Measurements from ENCODE around the gene MARCOL.
"Not testable (repeated sequence)": the region's sequence is repeated elsewhere in the genome, so short reads cannot be mapped to it uniquely, and the experiment has no call there.

The MARCOL gene

DNA sequence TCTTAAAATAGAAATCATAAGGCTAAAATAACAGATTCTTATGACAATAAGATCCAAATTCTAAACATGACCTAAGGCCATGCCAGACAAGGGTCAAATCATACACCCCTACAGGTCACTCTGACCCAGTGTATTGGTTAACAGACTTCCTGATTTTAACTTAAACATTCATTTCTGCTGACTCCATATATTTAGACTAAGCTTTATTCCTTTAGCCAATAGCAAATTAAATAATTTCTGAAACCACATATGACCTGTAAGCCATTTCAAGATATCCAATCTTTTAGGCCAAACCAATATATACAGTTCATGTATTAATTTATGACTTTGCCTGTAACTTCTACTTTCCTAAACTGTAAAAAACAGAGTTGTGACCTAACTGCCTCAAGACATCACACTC is 22.9 kb downstream of the MARCOL start:
- no peak for DNase-seq (ENCODE audit: extremely low read depth in 1 of 2, low read depth in 1 of 2)

DNA sequence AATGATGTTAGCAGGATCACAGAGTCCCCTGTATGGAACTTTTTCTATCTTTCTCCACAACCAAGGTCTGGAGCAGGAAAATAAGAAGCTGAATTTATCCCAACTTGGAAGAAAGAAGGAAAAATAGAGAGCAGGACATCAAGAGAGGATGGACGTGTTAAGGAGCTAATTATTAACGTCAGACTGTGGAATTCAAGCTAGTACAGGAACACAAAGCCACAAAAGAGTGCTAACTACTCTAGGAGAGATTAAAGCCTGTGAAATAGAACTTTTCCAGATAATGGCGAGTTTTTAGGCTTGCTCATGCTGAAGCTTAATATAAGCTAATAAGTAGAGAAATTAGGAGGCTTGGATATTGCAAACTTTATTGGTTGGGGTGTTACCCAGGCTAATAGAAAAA is 29.6 kb downstream of the MARCOL start:
- DNase-seq (ENCODE audit: extremely low read depth in 1 of 2, low read depth in 1 of 2) = no peak

DNA sequence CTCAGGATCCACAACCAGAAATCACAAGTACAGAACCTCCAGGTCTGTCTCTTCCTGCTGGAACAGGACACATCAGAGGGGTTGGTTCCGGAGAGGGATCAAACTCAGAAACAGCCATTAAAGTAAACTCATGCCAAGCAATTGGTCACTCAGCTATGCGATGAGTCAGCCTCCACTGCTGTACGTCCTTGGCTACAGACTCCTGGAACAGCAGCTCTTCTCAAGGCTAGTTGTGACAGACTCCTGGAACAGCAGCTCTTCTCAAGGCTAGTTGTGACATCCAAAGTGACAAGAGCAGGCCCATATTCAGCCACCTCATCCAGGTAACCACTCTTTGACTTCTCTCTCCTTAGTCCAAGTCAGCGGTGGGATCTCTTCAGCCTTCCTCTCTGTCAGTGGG is 30.2 kb downstream of the MARCOL start, which contains the start of gene SPINK13:
Gene SPINK13 (plus strand): TSS at position 229 of the 400 bp plus-strand sequence. CDS start 1,279 bp downstream, outside the sequence.
- DNase-seq (ENCODE audit: extremely low read depth in 1 of 2, low read depth in 1 of 2) = no peak

DNA sequence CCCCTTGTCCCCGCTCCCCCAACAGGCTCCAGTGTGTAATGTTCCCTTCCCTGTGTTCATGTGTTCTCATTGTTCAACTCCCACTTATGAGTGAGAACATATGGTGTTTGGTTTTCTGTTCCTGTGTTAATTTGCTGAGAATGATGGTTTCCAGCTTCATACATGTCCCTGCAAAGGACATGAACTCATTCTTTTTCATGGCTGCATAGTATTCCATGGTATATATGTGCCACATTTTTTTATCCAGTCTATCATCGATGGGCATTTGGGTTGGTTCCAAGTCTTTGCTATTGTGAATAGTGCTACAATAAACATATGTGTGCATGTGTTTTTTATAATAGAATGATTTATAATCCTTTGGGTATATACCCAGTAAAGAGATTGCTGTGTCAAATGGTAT is 36.8 kb downstream of the MARCOL start:
- DNase-seq (ENCODE audit: extremely low read depth in 1 of 2, low read depth in 1 of 2) = not testable (repeated sequence)

DNA sequence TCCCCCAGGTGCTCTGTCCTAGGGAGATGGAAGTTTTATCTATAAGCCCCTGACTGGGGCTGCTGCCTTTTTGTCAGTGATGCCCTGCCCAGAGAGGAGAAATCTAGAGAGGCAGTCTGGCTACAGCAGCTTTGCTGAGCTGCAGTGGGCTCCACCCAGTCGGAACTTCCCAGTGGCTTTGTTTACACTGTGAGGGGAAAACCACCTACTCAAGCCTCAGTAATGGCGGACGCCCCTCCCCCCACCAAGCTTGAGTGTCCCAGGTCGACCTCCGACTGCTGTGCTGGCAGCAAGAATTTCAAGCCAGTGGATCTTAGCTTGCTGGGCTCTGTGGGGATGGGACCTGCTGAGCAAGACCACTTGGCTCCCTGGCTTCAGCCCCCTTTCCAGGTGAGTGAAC is 42.6 kb downstream of the MARCOL start:
- DNase-seq (ENCODE audit: extremely low read depth in 1 of 2, low read depth in 1 of 2) = not testable (repeated sequence)

DNA sequence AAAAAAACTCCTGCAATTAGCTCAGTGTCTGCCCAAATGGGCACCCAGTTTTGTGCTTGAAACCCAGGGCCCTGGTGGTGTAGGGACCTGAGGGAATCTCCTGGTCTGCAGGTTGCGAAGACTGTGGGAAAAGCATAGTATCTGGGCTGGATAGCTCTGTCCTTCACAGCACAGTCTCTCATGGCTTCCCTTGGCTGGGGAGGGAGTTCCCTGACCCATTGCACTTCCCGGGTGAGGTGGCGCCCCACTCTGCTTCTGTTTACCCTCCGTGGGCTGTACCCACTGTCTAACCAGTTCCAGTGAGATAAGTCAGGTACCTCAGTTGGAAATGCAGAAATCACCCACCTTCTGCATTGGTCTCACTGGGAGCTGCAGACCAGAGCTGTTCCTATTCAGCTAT is 43.0 kb downstream of the MARCOL start:
- not testable (repeated sequence) for DNase-seq (ENCODE audit: extremely low read depth in 1 of 2, low read depth in 1 of 2)

DNA sequence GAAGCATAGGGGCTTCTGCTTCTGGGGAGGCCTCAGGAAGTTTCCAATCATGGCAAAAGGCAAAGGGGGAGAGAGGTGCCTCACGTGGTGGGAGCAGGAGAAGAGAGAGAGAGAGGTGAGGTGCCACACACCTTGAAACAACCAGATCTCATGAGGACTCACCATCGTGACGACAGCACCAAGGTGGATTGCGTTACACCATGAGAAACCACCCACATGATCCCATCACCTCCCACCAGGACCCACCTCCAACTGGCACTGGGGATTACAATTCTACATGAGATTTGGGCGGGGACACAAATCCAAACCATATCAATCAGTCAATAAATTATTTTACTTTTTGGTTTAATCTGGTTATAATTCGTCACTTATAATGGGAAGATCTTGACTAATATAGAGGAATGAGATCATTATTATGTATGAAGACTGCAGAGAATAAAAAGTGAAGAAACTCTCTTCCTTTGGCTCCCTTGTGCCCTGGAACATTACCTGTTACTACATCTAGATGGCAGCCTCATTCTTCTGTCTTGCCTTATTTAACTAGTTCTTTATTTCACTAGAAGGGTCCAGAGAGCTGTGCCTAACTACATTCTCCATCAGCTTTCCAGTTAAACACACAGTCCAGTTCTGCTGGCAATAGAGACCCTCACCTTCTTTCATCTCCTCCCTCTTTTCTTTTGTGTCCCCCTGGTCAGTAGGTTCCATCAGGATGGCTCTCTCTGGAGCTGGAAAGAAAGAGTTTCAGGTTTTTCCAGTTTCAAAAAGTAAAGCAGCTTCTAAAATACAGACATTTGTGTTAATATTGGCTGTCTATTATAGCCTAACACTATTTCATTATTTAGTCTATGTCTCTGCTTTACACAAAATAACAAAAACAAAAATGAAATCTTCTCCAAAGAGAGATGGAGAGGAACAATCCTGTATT is 52.2 kb downstream of the MARCOL start:
- DNase-seq (ENCODE audit: extremely low read depth in 1 of 2, low read depth in 1 of 2) = no peak
